Subcutaneous adipose tissue (tissue), 4 donors: ENCODE measurements around the gene CDH7. TPM values are rescaled to one million over a fixed set of nuclear protein-coding genes. Genes with fewer than 3 reads are reported as not detected.

Experiments
- CTCF ChIP-seq: fragments of 450-650 bp; IDR thresholded peaks from one replicate; pipeline ENCODE4 v1.5.1; 2016; ENCODE audit warnings: low read depth, mild to moderate bottlenecking, control low read depth, antibody characterized with exemption, moderate library complexity
- total RNA-seq, 4 donors: library from RNA; depleted of rRNA; stranded (reverse); fragments of >200 nt; gene quantifications; one replicate each; pipeline ENCODE4 v1.1.0, GENCODE V29; 2016

Gene CDH7
- total RNA-seq, 4 donors from 2014 or later = not detected

- no peak for TF ChIP-seq CTCF
Observed at GRCh38 chr18:65907281-65907680, 156.5 kb downstream of the CDH7 start.

- no peak for TF ChIP-seq CTCF
Observed at GRCh38 chr18:65919018-65919417, 168.2 kb downstream of the CDH7 start.

GRCh38 chr18:65919663-65920062 lies 168.9 kb downstream of the CDH7 start:
- TF ChIP-seq CTCF = no peak

GRCh38 chr18:65922103-65922502 lies 171.3 kb downstream of the CDH7 start:
- no peak for TF ChIP-seq CTCF

GRCh38 chr18:65924904-65925303 lies 174.1 kb downstream of the CDH7 start:
- no peak for TF ChIP-seq CTCF

- no peak for TF ChIP-seq CTCF
Observed at GRCh38 chr18:65934874-65935273, 184.1 kb downstream of the CDH7 start.

GRCh38 chr18:65936678-65937077 lies 185.9 kb downstream of the CDH7 start:
- TF ChIP-seq CTCF = no peak
